Lower lobe of right lung (tissue), 2 donors: ENCODE data around the gene ADAR. TPM values are rescaled to one million over a fixed set of nuclear protein-coding genes. Genes with fewer than 3 reads are reported as not detected.

Experiments
- ATAC-seq, 2 donors: fragments of 200-7000 bp; cut with Tn5 transposase; one replicate each; pipeline ENCODE4 v1.9.1; 2020 to 2022; ENCODE audit warnings: mild to moderate bottlenecking in 2 of 2, moderate library complexity in 2 of 2
- DNase-seq: peaks from one replicate; pipeline ENCODE4 v3.0.0-alpha.2; 2020
- H3K27ac ChIP-seq: fragments of 200-600 bp; one replicate; pipeline ENCODE4 v1.8.0; 2022
- H3K27me3 ChIP-seq: fragments of 200-600 bp; one replicate; pipeline ENCODE4 v1.8.0; 2022; ENCODE audit warnings: low read depth
- H3K36me3 ChIP-seq: fragments of 200-600 bp; one replicate; pipeline ENCODE4 v1.8.0; 2022; ENCODE audit warnings: mild to moderate bottlenecking
- H3K4me1 ChIP-seq: fragments of 200-600 bp; one replicate; pipeline ENCODE4 v1.8.0; 2022
- H3K4me3 ChIP-seq: fragments of 200-600 bp; one replicate; pipeline ENCODE4 v1.8.0; 2022; ENCODE audit warnings: mild to moderate bottlenecking
- H3K9me3 ChIP-seq: fragments of 200-600 bp; one replicate; pipeline ENCODE4 v1.8.0; 2022
- CTCF ChIP-seq: fragments of 200-600 bp; IDR thresholded peaks from one replicate; pipeline ENCODE4 v1.8.0; 2022; ENCODE audit warnings: antibody characterized with exemption, mild to moderate bottlenecking
- intact Hi-C: fragments of 100-400 bp; cut with DNase I; formaldehyde crosslinking; loops from one replicate; pipeline ENCODE4 v1.11.0; 2022
- total RNA-seq: library from RNA; stranded (reverse); fragmentation: NEBNext Ultra II Directional; extraction: Animal tissue kit (Norgen Biotek cat#: 25700); gene quantifications from one replicate; pipeline ENCODE4 v1.2.1, GENCODE V29; 2021
- donor health status: DM: no; HTN: yes; CAD: no; lungs with severe emphysema.

ADAR gene
- total RNA-seq, 1 donor from 2014 or later: 202 TPM

- intact Hi-C loops: no loop called here
These were observed 13.2 kb downstream of the ADAR start for GRCh38 chr1:154594811-154595210.

GRCh38 chr1:154593390-154593789 lies 14.6 kb downstream of the ADAR start:
- ATAC-seq (no peak), DNase-seq (no peak)
- Histone ChIP-seq H3K27me3 (no peaks in the 10 kb centered on the region), H3K36me3 (peaks cover 100% of the 10 kb centered on the region), H3K27ac (no peak overlapping the region), H3K4me3 (no peak overlapping the region), H3K4me1 (no peaks in the 10 kb centered on the region), H3K9me3 (no peaks in the 10 kb centered on the region)
- intact Hi-C loops: no loop called here
- no peak for TF ChIP-seq CTCF

More at GRCh38 chr1:154594811-154595210, 13.2 kb downstream of the ADAR start:
- Histone ChIP-seq H3K4me3 (no peak overlapping the region), H3K27me3 (no peaks in the 10 kb centered on the region), H3K36me3 (peaks cover 100% of the 10 kb centered on the region), H3K4me1 (peaks cover 10% of the 10 kb centered on the region), H3K27ac (no peak overlapping the region), H3K9me3 (no peaks in the 10 kb centered on the region)
- ATAC-seq (no peak), DNase-seq (no peak)
- TF ChIP-seq CTCF: no peak

- Histone ChIP-seq H3K4me1 (no peaks in the 10 kb centered on the region), H3K27ac (no peak overlapping the region), H3K4me3 (no peak overlapping the region), H3K9me3 (no peaks in the 10 kb centered on the region), H3K36me3 (peaks cover 100% of the 10 kb centered on the region), H3K27me3 (no peaks in the 10 kb centered on the region)
- TF ChIP-seq CTCF: no peak
- ATAC-seq (no peak), DNase-seq (no peak)
- intact Hi-C loops: no loop called here
These were observed 16.8 kb downstream of the ADAR start for GRCh38 chr1:154591206-154591605.

GRCh38 chr1:154590756-154591155 lies 17.2 kb downstream of the ADAR start:
- Histone ChIP-seq H3K4me3 (no peak overlapping the region), H3K9me3 (no peaks in the 10 kb centered on the region), H3K27me3 (no peaks in the 10 kb centered on the region), H3K27ac (no peak overlapping the region), H3K36me3 (peaks cover 100% of the 10 kb centered on the region), H3K4me1 (no peaks in the 10 kb centered on the region)
- no peak for TF ChIP-seq CTCF
- ATAC-seq (no peak), DNase-seq (no peak)
- intact Hi-C loops: no loop called here

- intact Hi-C loops: no loop called here
- Histone ChIP-seq H3K36me3 (peaks cover 100% of the 10 kb centered on the region), H3K4me3 (no peak overlapping the region), H3K27ac (no peak overlapping the region), H3K9me3 (no peaks in the 10 kb centered on the region), H3K4me1 (no peaks in the 10 kb centered on the region), H3K27me3 (no peaks in the 10 kb centered on the region)
- ATAC-seq: no peak
- TF ChIP-seq CTCF: no peak
- no peak for DNase-seq
These were observed 18.2 kb downstream of the ADAR start for GRCh38 chr1:154589780-154590179.

GRCh38 chr1:154586641-154587040 lies 21.3 kb downstream of the ADAR start:
- H3K27me3 ChIP-seq: no peaks in the 10 kb centered on the region
- H3K4me3 ChIP-seq: no peak overlapping the region
- TF ChIP-seq CTCF: no peak
- intact Hi-C loops: no loop called here
- no peak overlapping the region for H3K27ac ChIP-seq
- peaks cover 100% of the 10 kb centered on the region for H3K36me3 ChIP-seq
- H3K4me1 ChIP-seq: no peaks in the 10 kb centered on the region
- H3K9me3 ChIP-seq: no peaks in the 10 kb centered on the region
- ATAC-seq (no peak), DNase-seq (no peak)
